Measurements from ENCODE around the gene MGAT4A. TPM values are rescaled to one million over a fixed set of nuclear protein-coding genes. Genes with fewer than 3 reads are reported as not detected.
A peak's percentile ranks its signal among the peaks of the same experiment; 100 is the strongest.
"Not testable (repeated sequence)": the region's sequence is repeated elsewhere in the genome, so short reads cannot be mapped to it uniquely, and the experiment has no call there.

MGAT4A gene
- total RNA-seq, 1 experiment from 2014 or later = 3.1 TPM

GRCh38 chr2:98759827-98760625 lies 29.1 kb upstream of the MGAT4A start:
- DNase-seq (ENCODE audit: low spot score) = no peak

DNA sequence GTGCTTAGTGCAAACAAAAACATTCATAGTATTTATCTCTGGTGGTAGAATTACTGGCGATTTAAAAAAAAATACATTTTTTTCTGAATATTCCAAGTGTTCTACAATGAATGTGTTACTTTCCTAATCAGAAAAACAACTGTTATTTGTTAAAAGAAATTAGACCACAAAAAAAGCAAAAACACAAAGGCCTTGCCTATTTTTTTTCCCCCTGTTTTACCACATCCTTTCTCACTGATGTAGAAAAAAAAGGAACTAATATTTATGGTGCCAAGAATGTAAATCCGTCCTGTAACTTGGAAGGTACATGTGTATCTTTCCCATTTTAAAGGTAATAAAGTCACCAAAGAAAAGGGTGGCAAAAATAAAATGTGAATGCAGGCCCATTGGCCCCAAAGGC lies 28.4 kb upstream of the MGAT4A start:
- DNase-seq (ENCODE audit: low spot score) = no peak

- peak; percentile 68 for DNase-seq (ENCODE audit: low spot score)
Observed at GRCh38 chr2:98757904-98758421, 27.0 kb upstream of the MGAT4A start.

DNA sequence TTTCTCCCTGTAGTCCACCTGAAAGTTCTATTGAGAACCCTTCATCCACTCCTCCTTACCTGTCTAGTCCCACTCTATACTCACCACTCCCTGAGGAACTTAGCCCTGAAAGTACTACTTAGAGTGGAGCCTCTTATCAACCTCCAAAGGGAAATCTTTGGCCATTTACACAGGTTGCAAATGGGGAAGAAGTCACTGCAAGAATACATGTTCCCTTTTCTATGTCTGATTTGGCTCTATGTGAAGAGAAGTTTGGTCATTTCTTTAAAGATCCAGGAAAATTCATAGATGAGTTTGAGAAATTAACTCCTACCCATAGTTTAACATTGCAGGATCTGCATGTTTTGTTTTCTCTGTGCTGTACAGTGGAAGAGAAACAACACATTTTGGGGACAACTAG lies 22.9 kb upstream of the MGAT4A start:
- no peak for DNase-seq (ENCODE audit: low spot score)

- not testable (repeated sequence) for DNase-seq (ENCODE audit: low spot score)
Observed at GRCh38 chr2:98752711-98753110, 21.8 kb upstream of the MGAT4A start.

DNA sequence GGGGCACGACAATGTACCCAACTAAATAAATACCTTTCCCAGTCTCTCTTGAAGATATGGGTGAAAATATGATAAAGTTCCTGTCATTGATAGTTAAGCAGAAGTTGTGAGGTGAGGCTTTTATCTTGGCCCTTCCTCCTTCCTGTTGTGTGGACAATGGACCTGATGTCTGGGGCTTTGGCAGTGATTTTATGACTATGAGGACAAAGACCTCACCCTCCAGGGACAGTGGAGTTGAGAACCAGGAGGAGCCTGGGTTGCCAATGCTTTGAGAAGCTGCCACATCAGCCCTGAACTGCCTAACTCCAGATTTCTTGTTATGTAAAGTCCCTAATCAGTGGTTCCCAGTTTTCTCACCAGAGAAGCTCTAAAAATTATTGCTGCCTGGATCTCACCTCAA lies 20.8 kb upstream of the MGAT4A start:
- DNase-seq (ENCODE audit: low spot score) = no peak

DNA sequence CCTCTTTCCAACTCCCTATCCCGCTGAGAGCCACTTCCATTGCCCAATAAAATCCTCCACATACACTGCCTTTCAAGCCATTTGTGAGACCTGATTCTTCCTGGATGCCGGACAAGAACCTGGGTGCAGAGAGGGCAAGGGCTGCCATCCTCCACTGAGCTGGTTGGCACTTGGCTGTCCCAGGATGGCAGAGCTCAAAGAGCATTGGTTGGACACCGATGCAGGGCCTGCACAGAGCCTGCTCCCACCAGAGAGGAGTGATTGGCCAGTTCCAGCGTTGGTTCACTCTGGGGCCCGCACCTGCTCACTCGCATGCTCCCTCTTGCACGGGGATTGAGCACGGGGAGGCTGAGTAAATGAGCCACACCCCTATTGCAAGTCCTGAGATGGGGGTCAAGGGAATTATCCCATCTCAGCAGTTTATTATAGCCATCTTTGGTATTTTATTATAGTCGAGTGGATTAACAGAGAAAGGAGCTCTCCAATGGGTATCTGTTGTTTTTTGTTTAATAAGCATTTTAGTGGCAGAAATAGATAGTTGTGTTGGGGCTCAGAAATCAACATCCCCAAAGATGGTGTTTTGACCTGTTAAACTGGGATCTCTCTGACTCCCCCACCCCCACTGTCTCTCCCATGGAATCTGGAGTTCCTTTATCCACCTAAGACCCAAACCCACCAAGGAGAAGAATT lies 19.8 kb upstream of the MGAT4A start:
- DNase-seq (ENCODE audit: low spot score) = no peak

GRCh38 chr2:98749066-98749450 lies 18.1 kb upstream of the MGAT4A start:
- no peak for DNase-seq (ENCODE audit: low spot score)

DNA sequence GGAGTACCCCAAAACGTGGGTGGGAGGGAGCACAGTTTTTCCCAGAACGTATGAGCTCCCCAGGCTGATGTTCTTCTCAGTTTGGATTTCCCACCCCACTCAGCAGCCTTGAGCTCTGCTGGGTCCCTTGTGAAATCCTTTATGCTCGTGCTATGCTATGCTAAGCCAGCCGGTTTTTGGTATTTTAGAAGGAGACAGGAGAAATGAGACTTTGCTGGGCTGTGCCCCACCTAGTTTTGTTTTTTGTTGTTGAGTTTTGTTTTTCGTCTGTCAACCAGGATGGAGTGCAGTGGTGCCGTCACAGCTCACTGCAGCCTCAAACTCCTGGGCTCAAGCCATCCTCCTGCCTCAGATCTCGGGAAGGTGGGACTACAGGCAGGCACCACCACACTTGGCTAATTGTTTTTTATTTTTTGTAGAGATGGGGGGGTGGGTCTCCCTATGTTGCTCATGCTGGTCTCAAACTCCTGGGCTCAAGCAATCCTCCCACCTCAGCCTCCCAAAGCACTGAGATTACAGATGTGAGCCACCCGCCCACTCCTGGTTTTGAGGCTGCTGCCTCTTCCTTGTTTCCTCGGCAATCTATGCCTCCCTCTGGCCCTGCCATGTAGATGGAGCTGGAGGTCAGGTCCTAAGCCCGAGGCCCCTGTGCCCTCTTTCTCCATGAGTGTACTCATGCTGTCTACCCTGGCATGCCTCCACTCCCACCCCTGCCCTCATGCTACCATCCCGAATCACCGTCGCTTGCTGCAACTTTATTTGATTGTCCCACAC lies 17.5 kb upstream of the MGAT4A start:
- no peak for DNase-seq (ENCODE audit: low spot score)

GRCh38 chr2:98747888-98748287 lies 17.0 kb upstream of the MGAT4A start:
- DNase-seq (ENCODE audit: low spot score) = no peak

DNA sequence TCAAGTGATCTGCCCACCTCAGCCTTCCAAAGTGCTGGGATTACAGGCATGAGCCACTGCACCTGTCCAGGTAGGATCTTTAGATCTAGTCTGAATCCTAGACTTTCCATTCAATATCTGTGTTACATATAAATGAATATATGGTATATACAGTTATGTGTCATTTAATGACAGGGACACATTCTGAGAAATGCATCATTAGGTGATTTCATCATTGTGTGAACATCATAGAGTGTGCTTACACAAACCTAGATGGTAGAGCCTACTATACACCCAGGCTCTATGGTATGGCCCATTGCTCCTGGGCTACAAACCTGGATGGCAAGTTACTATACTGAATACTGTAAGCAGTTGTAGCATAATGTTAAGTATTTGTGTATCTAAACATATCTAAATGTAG lies 15.5 kb upstream of the MGAT4A start:
- no peak for DNase-seq (ENCODE audit: low spot score)

DNA sequence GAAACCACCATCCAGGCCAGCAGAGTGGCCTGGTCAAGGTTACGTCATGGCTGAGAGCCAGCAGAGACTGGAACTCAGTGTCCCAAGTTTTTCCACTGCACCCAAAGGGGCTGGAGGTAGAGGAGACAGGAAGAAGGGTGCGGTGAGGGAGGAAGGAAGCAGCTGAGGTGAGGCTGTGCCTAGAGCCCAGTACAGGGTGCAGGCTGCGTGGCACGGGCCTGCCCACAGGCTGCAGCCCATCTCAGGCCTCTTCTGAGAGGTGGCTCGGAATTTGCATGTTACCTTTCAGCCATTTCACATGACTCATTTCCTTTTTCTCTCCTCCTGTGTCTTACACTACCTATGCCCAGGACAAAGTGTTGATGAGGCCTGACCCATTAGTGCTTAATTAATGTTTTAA lies 13.7 kb upstream of the MGAT4A start:
- DNase-seq (ENCODE audit: low spot score) = no peak

DNA sequence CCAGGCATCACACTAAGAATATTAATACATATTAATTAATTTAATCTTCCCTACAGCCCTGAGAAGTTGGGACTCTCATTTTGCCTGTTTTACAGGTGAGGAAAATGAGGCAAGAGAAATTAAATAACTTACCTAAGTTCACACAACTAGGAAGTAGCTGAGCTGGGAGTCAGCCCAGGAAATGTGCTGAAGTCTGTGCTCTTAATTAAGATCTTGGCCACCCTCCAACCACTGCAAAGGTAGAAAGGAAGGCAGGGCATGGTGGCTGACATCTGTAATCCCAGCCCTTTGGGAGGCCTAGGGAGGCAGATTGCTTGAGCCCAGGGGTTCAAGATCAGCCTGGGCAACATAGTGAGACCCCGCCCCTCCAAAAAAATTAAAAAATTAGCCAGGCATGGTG lies 12.9 kb upstream of the MGAT4A start:
- DNase-seq (ENCODE audit: low spot score) = no peak

DNA sequence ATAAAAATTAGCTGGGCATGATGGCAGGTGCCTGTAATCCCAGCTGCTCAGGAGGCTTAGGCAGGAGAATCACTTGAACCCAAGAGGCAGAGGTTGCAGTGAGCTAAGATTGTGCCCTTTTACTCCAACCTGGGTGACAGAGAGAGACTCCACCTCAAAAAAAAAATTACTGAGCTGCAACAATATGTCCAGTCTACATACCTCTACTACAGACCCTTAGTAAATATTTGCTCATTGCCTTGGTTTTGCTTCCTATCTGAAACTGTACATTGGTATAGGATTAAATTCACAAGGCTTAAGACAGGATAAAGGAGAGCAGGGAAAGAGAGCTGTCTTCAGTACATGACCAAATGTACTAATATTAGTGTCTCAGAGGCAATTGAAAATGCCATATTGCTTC lies 8.1 kb upstream of the MGAT4A start:
- no peak for DNase-seq (ENCODE audit: low spot score)

GRCh38 chr2:98738304-98738703 lies 7.4 kb upstream of the MGAT4A start:
- DNase-seq (ENCODE audit: low spot score) = no peak

- no peak for DNase-seq (ENCODE audit: low spot score)
Observed at GRCh38 chr2:98737848-98738247, 6.9 kb upstream of the MGAT4A start.

GRCh38 chr2:98736464-98736889 lies 5.5 kb upstream of the MGAT4A start:
- peak; percentile 3 for DNase-seq (ENCODE audit: low spot score)

DNA sequence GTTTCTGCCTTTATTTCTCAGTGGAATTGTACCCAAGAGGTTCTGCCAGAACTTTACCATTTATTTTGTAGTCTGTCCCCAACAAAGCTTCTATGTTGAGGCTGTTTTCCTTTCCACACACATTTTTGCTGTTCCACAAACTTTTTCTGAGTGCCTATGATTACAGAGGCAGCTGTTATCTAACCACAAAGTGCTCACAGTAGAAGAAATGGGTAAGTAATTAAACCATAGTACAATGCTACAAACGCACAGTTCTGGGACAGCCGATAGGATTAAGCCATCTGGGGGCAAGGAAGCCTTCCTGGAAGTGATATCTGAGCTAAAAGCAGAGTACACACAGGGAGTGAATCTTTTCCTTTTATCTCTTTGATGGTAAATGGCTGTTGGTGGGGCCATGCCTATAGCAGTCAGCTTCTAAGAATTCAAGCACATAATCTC lies 3.9 kb upstream of the MGAT4A start:
- no peak for DNase-seq (ENCODE audit: low spot score)

- DNase-seq (ENCODE audit: low spot score) = no peak
Observed at GRCh38 chr2:98734162-98734561, 3.2 kb upstream of the MGAT4A start.

- no peak for DNase-seq (ENCODE audit: low spot score)
Observed at GRCh38 chr2:98732430-98733051, 1.6 kb upstream of the MGAT4A start.

- DNase-seq (ENCODE audit: low spot score) = no peak
Observed at GRCh38 chr2:98731894-98732349, 990 bp upstream of the MGAT4A start.

DNA sequence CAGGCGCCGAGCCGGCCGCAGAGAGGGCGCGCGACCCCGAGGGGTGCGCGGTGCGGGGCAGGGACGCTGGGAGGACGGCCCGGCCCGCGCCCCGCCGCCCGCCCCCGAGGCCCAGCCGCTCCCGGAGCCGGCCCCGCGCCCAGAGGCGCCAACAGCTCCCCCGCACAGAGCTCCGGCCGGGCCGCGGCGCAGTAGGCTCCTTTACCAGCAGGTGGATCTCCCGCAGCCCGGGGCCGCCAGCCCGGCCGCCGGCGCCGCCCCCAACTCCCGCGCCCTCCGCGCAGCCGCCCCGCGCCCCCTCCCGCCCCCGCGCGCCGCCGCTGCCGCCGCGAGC lies 258 bp downstream of the MGAT4A start:
- peak; percentile 13 for DNase-seq (ENCODE audit: low spot score)
